Measurements from ENCODE around the gene SETD1A. TPM values are rescaled to one million over a fixed set of nuclear protein-coding genes. Genes with fewer than 3 reads are reported as not detected.
A peak's percentile ranks its signal among the peaks of the same experiment; 100 is the strongest.

SETD1A gene
- total and polyA plus RNA-seq, 9 of the 15 experiments (the other 6 are each of a cell fraction or from before 2014, with no cell fraction given): 0.08 to 36.0 (median 4.2) TPM

GRCh38 chr16:30941600-30942425 lies 15.7 kb upstream of the SETD1A start (continued):
- TF ChIP-seq ZBTB5 (IDR thresholded peaks at IDR 0.05) (no peak), DEAF1 (CRISPR knock-in tag; IDR thresholded peaks at IDR 0.05) (peak; percentile 62; the same call in 1 of the 2 replicates), RNF219 (CRISPR knock-in tag; IDR thresholded peaks at IDR 0.05) (no peak), ZKSCAN1 (IDR thresholded peaks at IDR 0.05; ENCODE audit: low read depth, low read length) (no peak), GATAD2B (IDR thresholded peaks at IDR 0.05; ENCODE audit: borderline replicate concordance) (no peak), TFAM (CRISPR knock-in tag; conservative IDR thresholded peaks at IDR 0.05) (no peak), PRPF4 (IDR thresholded peaks at IDR 0.05; ENCODE audit: insufficient read depth, low read depth, low read length, poor library complexity, severe bottlenecking) (no peak), RNF2 (IDR thresholded peaks at IDR 0.05) (no peak), HES1 (IDR thresholded peaks at IDR 0.05; ENCODE audit: low read depth) (no peak), RUNX1 (IDR thresholded peaks at IDR 0.05; ENCODE audit: low read depth) (no peak), TRIM28 (IDR thresholded peaks at IDR 0.05) (no peak), ZFX (CRISPR knock-in tag; IDR thresholded peaks at IDR 0.05) (no peak), EZH2 (IDR thresholded peaks at IDR 0.05; ENCODE audit: borderline replicate concordance, low read depth, low read length) (no peak), NR4A1 (CRISPR knock-in tag; IDR thresholded peaks at IDR 0.05) (no peak), NR4A1 (tag; IDR thresholded peaks at IDR 0.05) (no peak), CTCF (IDR thresholded peaks at IDR 0.05 in 2 of 3, conservative IDR thresholded peaks at IDR 0.05 in 1 of 3; ENCODE audit: insufficient read depth in 2 of 3, low read depth in 1 of 3, low read length in 3 of 3) (peak; percentile 93 to 98 (median 95)), L3MBTL2 (IDR thresholded peaks at IDR 0.05) (peak; percentile 39; the same call in 1 of the 2 replicates), ARNT (IDR thresholded peaks at IDR 0.05) (no peak)
